GM18520 (cell line): ENCODE measurements around the gene CBLN4.

Experiments used
- ATAC-seq: cut with Tn5 transposase; IDR thresholded peaks from one replicate; pipeline ENCODE4 v1.9.1; 2021; ENCODE audit not compliant: unreplicated experiment

The CBLN4 gene

DNA sequence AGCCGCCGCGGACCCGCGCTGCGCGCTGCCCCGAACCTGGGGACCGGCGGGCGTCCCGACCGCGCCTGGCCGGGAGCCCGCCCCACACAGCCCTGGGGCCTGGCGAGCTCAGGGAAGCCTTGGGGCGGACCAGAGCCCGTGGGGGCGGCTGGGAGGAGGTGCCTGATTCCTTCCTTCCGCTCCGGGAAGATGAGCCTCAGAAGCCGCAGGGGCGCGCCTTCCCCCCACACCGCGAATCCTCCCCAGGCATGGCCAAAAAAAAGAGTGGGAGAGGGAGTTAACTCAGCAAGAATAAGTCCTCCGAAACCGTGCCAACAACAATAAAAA, at the start of gene CBLN4:
Gene CBLN4 (minus strand): TSS at position 131 of the 327 bp plus-strand sequence. CDS start 1,348 bp downstream, outside the sequence.
- ATAC-seq = no peak

DNA sequence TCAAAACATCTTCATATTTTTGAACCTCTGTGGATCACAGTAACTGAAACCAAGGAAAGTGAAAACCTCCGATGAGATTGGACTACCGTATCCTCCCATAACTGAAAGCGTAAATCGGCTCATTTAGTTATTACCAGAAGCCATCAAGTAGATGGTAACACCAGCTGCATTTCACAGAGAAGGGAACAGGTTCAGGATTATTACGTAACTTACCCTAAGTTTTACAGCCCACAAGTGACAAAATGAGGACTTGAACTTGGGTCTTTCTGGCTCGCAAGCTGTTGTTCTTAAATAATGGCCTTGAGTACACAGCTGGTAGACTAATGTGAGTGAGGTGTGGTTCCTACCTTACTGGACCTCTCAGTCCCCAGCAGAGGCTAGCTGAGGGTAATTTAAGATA, 37.9 kb upstream of the CBLN4 start:
- no peak for ATAC-seq

DNA sequence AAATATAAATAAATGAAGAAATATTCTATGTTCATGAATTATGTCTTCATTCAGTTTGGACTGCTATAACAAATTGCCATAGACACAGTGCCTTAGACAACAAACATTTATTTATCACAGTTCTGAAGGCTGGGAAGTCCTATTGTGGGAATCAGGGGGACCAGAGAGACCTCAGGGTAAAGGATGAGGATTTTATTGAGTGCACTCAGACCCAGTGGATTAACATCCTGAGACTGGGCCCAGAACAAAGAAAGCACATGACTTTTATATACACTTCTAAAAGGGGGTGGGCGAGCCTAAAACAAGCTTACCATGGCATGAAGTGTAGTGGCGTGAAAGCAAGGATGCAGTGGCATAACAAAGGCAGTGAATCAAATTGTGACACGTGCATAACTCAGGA, 26.9 kb upstream of the CBLN4 start:
- ATAC-seq = no peak

- no peak for ATAC-seq
Measured at GRCh38 chr20:56018716-56019115, 13.4 kb upstream of the CBLN4 start.

- no peak for ATAC-seq
Measured at GRCh38 chr20:56018194-56018593, 12.9 kb upstream of the CBLN4 start.

DNA sequence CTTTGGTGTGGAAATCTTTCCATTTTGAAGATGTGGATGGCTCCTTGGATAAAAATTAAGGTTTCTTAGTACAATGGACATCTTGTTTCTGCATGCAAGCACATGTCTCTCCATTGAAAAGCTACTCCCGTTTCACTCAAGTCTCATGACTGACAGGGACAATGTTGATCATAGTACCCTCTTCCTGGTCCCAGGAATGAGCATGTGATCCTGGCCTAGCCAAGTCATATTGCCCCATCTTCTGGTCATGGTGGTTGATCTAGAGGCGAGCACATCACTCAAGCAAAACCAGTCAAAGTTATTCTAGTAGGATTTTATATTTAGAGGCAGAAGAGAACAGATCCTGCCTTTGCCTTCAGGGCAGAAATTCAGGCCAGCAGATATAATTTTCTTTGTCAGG, 12.2 kb upstream of the CBLN4 start:
- no peak for ATAC-seq

- ATAC-seq = no peak
Measured at GRCh38 chr20:56014998-56015397, 9.7 kb upstream of the CBLN4 start.

DNA sequence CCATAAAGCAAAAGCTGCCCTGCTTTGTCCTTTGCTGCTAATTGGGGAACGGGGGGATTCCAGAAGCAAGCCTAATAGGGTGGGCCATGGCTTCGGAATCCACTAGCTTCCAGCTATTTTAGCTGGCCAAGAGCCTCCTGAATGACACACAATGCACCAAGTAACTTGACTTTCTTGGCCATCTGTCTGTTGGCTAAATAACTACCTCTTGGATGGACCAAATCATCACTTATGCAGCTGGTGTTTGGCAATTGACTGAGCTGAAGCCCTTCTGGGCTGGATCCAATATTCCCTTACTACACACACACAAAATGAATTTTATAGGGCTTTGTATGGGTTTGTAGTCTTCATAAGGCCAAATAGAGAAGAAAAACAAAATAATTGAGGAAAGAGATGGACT, 8.8 kb upstream of the CBLN4 start:
- no peak for ATAC-seq

DNA sequence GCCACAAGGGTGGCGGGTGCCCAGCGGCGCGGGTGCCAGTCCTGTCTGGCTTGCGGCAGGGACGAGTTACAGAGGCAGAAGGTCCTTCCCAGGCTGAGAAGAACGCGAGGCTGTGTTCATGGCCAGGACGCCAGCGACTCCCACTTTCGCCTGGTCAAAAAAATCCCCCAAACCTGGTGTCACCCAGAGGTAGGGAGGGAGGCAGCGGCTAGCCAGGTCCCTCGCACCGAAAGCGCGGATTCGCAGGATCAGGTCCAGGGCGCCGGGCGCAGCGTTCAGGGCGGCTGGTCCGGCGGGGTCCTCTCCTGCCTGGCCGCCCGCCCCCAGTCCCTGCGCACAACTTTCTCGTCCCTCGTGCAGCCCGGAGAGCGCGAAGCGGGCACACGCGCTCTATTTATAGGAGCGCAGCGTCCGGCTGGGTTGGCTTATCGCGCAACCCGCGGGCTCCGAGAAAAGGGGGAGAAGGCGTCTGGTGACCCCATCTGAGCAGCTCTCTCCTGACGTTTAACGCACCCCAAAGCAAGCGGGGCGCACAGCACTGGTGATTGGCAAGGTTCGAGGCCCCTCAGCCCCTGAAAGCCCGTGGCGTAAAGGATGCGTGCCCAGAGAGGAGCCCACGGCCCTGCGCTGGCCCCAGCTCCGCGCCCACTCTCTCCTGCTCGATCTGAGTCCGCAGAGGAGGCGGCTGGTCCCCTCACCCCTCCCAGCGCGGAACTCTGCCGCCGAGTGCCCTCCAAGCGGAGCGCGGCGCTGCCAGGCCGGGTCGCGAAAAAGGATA, 519 bp downstream of the CBLN4 start:
- no peak for ATAC-seq

DNA sequence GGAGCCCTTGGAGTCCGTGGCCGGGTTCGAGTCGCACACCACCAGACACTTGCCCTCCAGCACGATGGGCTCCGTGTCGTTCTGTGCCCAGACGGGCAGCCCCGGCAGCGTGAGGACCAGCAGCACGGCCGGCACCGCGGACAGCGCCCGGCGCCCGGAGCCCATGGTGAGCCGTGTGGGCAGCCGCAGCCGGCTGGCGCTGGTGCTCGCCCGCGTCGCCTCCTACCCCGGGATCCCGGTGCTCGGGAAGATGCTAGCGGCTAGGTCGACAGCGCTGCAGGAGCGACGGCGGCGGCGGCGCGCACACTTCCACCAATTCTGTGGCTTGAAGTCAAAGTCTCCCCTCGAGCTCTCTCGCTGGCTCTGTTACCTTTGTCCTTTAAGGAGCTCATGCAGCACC, 1.3 kb downstream of the CBLN4 start:
- no peak for ATAC-seq

GRCh38 chr20:56002908-56003800, 2.2 kb downstream of the CBLN4 start:
- no peak for ATAC-seq

GRCh38 chr20:56001890-56002289, 3.4 kb downstream of the CBLN4 start:
- no peak for ATAC-seq

DNA sequence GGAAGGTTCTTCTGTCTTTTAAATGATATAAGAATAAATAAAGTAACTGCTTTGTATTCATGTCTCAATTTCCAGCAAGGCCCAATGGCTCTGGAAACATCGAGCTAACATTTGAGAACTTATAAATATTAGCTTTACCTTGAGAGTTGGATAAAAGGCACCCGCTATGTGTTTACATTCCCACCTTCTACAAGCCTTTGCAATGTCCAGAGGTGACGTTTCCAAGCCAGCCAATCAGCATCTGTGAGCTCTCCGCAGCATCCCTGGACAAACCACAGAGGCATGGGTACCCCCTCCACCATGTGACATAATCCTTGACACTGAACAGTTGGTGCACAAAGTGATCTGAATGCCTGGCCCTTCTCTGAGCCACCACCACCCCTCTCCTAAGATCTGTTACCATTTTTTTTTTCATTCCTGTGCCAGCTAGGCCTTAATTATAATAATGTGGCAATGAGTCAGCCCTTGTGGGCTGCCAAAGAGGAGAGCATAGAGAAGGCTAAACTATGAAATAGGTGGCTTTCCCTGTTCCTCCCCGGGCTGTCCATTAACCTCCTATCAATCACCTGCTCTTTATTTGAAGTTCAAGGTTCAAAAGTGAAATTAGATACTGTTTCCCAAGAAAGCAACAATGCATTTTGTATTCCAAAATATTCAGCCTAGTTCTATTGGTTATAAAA, 4.1 kb downstream of the CBLN4 start:
- ATAC-seq = no peak

GRCh38 chr20:55978550-55978949, 26.8 kb downstream of the CBLN4 start:
- no peak for ATAC-seq

- ATAC-seq = no peak
Measured at GRCh38 chr20:55977690-55978459, 27.4 kb downstream of the CBLN4 start.

- ATAC-seq = no peak
Measured at GRCh38 chr20:55974491-55975202, 30.7 kb downstream of the CBLN4 start.

GRCh38 chr20:55964790-55965189, 40.5 kb downstream of the CBLN4 start:
- ATAC-seq = no peak

DNA sequence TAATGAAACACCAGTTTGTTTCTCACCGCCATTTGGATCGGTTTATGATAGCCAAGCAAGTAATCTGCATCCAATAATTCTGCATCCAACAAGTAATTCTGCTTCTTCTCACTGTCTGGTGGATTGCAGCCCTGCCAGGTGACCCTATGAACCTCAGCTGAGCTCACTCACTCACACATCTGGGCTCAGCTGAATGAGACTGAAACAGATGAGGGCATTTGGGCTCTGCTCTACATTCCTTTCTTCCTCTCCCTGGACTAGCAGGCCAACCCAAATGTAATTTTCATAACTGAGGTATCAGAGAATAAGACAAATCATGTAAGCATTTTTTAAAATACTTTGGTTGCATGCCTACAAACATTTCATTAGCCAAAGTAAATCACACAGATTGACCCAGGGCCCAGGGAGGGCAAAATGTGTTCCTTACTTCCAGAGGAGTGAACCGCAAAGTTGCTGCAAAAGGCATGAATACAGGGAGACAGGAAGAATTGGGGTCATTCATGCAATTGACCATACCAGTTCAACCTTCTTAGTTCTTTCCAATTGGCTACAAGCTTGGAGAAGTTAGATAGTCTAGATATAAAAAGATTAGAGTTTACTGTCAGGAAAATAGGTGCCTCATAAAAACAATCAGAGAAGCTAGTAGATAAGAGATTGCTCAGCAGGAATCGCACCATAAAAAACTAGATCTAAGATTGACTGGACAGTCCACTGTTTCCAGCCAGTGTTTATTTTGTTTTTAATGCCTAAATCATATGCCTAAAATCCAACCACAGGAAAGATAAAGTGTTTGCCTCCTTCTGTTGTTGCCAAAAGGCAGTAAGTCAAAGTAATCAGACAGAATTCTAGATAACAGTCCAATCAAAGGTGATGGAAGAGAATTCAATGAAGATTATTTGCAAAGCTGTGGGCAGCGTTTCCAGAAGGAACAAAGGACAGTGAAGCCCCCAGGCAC, 43.7 kb downstream of the CBLN4 start:
- ATAC-seq = no peak

DNA sequence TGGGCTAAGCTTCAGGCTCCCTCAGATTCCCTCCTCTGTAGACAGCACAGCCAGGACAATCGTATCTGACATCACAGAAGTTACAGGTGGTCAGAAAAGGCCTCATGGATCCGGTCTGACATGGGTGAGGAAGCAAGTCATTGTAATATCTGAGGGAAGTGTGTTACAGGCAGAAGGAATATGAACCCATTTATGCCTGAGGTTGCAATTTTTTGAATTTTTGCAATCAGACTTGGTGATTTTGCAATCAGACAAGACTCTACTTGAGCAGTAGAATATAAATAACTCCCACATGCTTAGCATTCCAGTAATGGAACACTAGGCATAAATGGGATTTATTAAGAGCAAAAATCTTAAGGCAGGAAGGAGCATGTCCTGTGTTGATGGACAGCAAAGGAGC, 52.1 kb downstream of the CBLN4 start:
- ATAC-seq = no peak
